HG02970 (cell line): Measurements from ENCODE around the gene C1GALT1.
"Not testable (repeated sequence)": the region's sequence is repeated elsewhere in the genome, so short reads cannot be mapped to it uniquely, and the experiment has no call there.

Source experiments
- ATAC-seq: cut with Tn5 transposase; IDR thresholded peaks from one replicate; pipeline ENCODE4 v1.9.1; 2021; ENCODE audit warnings: mild to moderate bottlenecking, moderate library complexity, moderate number of reproducible peaks; ENCODE audit not compliant: unreplicated experiment, low FRiP score

Gene C1GALT1

DNA sequence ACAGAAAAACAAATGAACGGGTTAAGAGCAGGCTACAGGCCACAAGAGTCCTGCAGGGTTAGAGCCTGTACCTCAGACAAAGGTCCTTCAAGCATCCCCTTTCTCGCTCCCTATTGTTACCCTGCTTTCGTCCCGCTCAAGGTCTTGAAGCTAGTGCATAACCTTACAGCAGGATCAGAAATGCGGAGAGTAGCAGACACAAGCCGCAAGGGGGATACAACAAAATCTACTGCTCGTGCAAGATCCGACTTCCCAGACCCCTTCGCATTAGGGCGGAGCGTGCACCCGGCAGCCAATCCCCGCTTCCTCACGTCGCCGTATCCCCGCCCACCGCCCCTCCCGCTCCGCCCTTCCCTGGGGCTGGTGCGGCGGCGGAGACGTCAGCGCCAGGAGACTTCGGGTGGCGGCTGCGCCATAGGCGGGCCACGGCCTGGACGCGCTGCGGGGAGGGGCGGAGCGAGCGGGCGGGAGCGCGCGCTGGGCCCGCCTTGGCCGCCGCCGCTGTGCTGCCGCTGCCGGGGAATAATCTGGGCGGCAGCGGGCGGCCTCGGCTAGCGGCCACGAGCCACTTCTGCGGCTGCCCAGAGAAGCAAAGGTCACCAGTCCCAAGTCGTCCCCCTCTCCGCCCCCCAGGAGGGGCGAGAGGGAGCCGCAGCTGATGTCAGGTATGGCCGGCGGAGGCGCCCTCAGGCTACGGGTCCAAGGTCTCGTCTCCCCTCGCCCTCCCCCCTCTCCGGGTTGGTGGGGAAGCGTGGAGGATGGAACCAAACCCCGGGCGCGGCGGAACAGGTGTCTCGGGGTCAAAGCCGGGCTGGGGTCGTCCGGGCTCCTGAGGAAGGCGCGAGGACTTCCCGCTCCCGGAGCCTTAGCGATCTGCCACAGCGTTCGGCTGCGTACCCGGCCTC lies at the start of gene C1GALT1:
Gene C1GALT1, plus strand, starts transcription at position 389 of the 905 bp plus-strand sequence. CDS start 51,776 bp downstream, outside the sequence.
- peak; percentile 90 for ATAC-seq

DNA sequence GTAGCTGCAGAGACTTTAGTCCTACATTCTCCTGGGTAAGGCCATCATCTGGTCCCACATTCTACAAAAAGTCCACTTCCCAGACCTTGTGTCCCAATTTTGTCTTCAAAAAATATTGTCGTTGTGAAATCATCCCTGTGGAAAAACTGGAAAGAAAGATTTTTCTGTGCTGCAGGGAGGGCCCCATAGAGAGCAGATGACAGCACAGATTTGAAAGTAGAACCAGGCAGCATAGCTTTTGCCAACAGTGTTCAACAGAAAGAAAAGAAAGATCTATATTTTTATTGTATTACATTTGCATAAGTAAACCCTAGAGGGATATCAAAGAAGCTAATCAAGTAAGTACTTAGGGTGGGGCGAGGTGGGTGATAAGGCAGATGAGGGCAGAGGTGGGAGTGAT lies 48.3 kb upstream of the C1GALT1 start:
- ATAC-seq, result no peak

DNA sequence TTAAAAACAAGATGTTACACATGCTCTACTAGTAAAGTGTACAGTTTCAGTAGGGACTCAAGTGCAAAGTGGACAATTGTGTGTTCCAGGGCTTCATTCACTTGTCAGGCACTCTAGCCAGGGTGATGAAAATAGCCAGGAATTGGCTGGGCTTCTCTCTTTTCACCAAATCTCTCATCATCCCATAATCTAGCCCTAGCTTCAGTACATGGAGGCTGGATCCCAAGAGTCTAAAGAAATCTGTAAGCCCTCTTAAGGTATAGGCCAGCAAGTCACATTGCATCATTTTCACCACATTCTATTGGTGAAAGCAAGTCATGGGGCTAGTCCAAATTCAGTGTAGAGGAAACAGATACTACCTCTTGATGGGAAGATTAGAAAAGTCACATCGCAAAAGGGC lies 47.3 kb upstream of the C1GALT1 start:
- ATAC-seq, result no peak

DNA sequence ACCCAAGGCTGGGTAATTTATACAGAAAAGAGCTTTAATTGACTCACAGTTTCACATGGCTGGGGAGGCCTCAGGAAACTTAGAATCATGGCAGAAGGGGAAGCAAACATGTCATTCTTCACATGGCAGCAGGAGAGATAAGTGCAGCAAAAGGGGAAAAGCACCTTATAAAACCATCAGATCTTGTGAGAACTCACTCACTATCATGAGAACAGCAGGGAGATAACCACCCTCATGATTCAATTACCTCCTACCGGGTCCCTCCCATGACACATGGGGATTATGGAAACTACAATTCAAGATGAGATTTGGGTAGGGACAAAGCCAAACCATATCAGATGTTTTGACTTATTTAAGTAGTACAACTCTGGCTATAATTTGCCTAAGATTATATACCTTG lies 46.4 kb upstream of the C1GALT1 start:
- ATAC-seq, result not testable (repeated sequence)

DNA sequence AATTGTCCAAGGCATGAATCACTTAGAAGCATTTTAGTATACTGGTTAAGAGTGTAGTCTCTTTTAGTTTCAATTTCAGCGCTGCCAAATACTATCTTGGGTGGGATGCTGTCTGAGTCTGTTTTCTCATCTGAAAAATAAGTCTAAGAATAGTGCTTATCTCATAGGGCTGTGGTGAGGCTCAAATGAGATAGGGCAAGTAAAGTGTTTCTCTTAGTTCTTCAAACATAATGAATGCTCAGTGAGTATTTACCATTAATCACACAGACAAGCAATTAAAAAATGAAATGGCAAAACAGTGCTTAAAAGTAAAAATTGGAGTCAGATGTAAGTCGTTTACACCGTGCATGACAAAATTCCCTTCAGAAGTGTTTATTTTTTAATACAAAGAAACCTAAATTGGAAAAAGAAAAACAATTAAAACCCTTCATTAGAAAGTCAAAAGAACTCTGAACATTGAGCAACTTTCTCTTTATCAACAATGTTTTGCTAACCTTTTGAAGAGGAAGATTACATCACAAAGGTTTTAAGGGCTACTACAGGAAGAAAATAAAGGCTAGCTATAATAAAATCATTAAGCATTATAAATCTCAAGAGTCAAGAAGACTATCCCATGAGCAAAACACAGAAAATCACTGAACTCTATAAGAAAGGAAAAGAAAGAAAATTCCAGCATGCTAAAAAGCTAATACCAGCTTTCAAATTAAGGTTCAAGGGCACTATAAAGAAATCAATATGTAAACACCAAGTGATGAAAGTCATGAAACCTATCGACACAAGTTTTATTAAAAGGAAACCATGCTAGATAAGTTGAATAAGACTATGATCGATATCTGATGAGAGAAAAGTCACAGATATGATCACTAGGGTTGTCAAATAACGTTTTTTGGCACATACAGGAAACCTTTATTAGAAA lies 45.6 kb upstream of the C1GALT1 start:
- ATAC-seq, result no peak

GRCh38 chr7:7138897-7139296 lies 43.4 kb upstream of the C1GALT1 start:
- ATAC-seq, result no peak

GRCh38 chr7:7143404-7143803 lies 38.9 kb upstream of the C1GALT1 start:
- ATAC-seq, result not testable (repeated sequence)

- ATAC-seq, result not testable (repeated sequence)
These were observed 37.2 kb upstream of the C1GALT1 start for GRCh38 chr7:7145151-7145550.

DNA sequence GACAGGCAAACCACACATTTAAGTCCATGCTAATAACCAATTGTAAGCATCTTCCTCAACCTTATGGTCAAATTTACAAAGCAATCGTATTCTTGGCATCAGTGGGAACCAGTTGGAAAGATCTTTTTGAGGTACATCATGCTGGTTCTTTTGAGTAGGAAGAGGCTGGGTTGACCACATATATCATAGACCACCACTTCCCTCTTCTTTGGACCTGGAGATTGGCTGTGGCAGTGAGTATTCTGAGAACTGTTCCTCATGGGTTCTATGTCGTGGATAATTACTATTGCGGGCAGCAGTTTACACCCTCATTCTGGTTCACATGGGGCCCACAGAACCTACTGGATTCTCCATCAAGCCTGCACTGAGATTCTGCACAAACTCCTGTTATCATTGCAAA lies 35.5 kb upstream of the C1GALT1 start:
- no peak for ATAC-seq

DNA sequence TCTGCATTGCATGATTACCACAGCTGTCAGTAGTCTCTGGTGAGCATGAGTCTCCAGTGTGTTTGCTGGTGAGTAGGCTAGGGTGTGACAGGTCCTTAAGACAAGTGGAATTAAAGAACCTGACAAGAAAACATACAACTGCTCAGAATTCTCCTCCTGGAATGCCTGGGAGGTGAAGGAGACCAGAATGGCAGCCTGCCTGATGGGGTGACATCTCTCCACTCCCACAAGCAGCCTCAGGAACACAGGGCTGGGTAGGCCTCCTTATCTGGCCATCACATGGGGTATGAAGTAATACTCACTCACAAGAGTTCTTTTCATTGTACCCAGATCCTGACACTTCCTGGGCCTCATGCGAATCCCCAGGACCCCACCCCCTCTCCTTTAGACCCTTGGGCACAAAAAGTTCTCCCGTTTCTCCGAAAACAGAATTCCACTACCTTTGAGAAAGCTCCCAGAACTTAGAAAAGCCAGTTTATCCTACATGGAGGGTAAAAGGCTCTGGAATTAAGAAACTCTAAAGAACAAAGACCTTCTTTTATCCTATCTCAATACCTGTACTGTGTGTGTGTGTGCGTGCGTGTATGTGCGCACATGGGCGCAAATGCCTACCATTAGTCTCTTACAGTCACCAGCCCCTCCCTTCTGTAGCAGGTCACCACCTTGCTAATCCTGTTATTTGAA lies 33.4 kb upstream of the C1GALT1 start:
- ATAC-seq, result no peak

- no peak for ATAC-seq
These were observed 31.1 kb upstream of the C1GALT1 start for GRCh38 chr7:7151285-7151684.

DNA sequence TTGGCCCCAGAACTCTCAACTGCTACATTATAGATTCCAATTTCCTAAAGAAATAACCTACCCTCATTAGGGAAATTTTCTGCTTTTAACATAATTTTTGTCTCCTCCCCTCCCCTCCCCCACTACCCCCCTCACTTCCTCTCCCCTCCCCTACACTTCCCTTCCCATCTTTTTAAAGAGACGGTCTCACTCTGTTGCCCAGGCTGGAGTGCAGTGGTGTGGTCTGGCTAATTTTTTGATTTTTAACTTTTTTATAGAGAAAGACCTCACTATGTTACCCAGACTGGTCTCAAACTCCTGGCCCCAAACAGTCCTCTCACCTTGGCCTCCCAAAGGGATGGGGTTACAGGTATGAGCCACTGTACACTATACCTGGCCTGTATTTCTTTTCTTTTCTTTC lies 30.5 kb upstream of the C1GALT1 start:
- ATAC-seq, result no peak

GRCh38 chr7:7152315-7152714 lies 30.0 kb upstream of the C1GALT1 start:
- no peak for ATAC-seq

DNA sequence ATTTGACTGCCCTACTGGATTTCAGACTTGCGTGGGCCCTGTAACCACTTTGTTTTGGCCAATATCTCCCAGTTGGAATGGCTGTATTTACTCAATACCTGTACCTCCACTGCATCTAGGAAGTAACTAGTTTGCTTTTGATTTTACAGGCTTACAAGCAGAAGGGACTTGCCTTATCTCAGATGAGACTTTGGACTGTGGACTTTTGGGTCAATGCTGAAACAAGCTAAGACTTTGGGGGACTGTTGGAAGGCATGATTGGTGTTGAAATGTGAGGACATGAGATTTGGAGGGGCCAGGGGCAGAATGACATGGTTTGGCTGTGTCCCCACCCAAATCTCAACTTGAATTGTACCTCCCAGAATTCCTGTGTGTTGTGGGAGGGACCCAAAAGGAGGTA lies 28.0 kb upstream of the C1GALT1 start:
- ATAC-seq, result not testable (repeated sequence)

DNA sequence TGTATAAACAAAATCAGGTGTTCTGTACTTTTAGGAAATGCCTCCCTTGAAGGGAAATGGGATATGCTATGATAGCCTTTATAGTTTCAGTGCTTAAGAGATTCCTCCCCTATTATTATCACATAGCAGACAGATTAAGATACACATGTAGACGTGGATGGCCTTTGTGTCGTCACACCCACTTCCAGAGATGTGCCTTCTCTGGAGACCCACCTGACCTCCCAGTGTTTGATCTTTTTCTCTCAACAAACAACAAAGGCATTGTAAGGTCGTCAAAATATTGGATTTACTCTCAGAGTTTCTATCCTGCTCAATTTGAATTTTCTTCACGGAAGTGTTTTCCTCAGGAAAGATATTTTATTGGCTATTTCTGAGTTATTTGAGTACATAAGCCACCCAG lies 25.7 kb upstream of the C1GALT1 start:
- no peak for ATAC-seq

GRCh38 chr7:7157177-7157886 lies 25.0 kb upstream of the C1GALT1 start:
- ATAC-seq, result peak; percentile 61

- no peak for ATAC-seq
These were observed 24.5 kb upstream of the C1GALT1 start for GRCh38 chr7:7157887-7158271.

GRCh38 chr7:7159063-7159658 lies 23.2 kb upstream of the C1GALT1 start:
- ATAC-seq, result no peak

- no peak for ATAC-seq
These were observed 17.8 kb upstream of the C1GALT1 start for GRCh38 chr7:7164591-7164990.

GRCh38 chr7:7165372-7165771 lies 17.0 kb upstream of the C1GALT1 start:
- no peak for ATAC-seq
